GM18870 (cell line): ENCODE results near the gene ANKRD44.

ENCODE experiments used
- ATAC-seq: cut with Tn5 transposase; IDR thresholded peaks from one replicate; pipeline ENCODE4 v1.9.1; 2021; ENCODE audit warnings: moderate library complexity; ENCODE audit not compliant: unreplicated experiment

Gene ANKRD44

GRCh38 chr2:197294260-197294659 is 16.3 kb downstream of the ANKRD44 start:
- peak; percentile 31 for ATAC-seq

- peak; percentile 35 for ATAC-seq
Measured at GRCh38 chr2:197293252-197294007, 17.1 kb downstream of the ANKRD44 start.

GRCh38 chr2:197292619-197293018 is 18.0 kb downstream of the ANKRD44 start:
- ATAC-seq: no peak

- ATAC-seq: peak; percentile 16
Measured at GRCh38 chr2:197287596-197287932, 23.0 kb downstream of the ANKRD44 start.

GRCh38 chr2:197286805-197287595 is 23.6 kb downstream of the ANKRD44 start:
- peak; percentile 97 for ATAC-seq

- ATAC-seq: no peak
Measured at GRCh38 chr2:197285361-197285760, 25.2 kb downstream of the ANKRD44 start.

GRCh38 chr2:197284956-197285355 is 25.6 kb downstream of the ANKRD44 start:
- ATAC-seq: no peak

- ATAC-seq: no peak
Measured at GRCh38 chr2:197281421-197281820, 29.2 kb downstream of the ANKRD44 start.

- ATAC-seq: peak; percentile 43
Measured at GRCh38 chr2:197280015-197280702, 30.4 kb downstream of the ANKRD44 start.

- ATAC-seq: no peak
Measured at GRCh38 chr2:197278799-197279763, 31.5 kb downstream of the ANKRD44 start.

- no peak for ATAC-seq
Measured at GRCh38 chr2:197277794-197278193, 32.8 kb downstream of the ANKRD44 start.

GRCh38 chr2:197276156-197276555 is 34.4 kb downstream of the ANKRD44 start:
- ATAC-seq: no peak

GRCh38 chr2:197274937-197275336 is 35.6 kb downstream of the ANKRD44 start:
- no peak for ATAC-seq

- ATAC-seq: no peak
Measured at GRCh38 chr2:197274349-197274748, 36.2 kb downstream of the ANKRD44 start.

- ATAC-seq: no peak
Measured at GRCh38 chr2:197273485-197273884, 37.1 kb downstream of the ANKRD44 start.

- ATAC-seq: no peak
Measured at GRCh38 chr2:197270601-197271000, 40.0 kb downstream of the ANKRD44 start.

GRCh38 chr2:197269815-197270214 is 40.8 kb downstream of the ANKRD44 start:
- ATAC-seq: no peak

GRCh38 chr2:197268786-197269584 is 41.6 kb downstream of the ANKRD44 start:
- peak; percentile 69 for ATAC-seq

- ATAC-seq: no peak
Measured at GRCh38 chr2:197266477-197266876, 44.1 kb downstream of the ANKRD44 start.

GRCh38 chr2:197265924-197266323 is 44.7 kb downstream of the ANKRD44 start:
- no peak for ATAC-seq
